ENCODE data around the gene SYT5.

GRCh38 chr19:55149078-55150003 lies 30.7 kb downstream of the SYT5 start, which contains the start of gene TNNT1:
- TF ChIP-seq, protein P1, sequence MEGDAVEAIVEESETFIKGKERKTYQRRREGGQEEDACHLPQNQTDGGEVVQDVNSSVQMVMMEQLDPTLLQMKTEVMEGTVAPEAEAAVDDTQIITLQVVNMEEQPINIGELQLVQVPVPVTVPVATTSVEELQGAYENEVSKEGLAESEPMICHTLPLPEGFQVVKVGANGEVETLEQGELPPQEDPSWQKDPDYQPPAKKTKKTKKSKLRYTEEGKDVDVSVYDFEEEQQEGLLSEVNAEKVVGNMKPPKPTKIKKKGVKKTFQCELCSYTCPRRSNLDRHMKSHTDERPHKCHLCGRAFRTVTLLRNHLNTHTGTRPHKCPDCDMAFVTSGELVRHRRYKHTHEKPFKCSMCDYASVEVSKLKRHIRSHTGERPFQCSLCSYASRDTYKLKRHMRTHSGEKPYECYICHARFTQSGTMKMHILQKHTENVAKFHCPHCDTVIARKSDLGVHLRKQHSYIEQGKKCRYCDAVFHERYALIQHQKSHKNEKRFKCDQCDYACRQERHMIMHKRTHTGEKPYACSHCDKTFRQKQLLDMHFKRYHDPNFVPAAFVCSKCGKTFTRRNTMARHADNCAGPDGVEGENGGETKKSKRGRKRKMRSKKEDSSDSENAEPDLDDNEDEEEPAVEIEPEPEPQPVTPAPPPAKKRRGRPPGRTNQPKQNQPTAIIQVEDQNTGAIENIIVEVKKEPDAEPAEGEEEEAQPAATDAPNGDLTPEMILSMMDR (IDR thresholded peaks at IDR 0.05) = no peak
- no peak for TF ChIP-seq ZFX (IDR thresholded peaks at IDR 0.05; ENCODE audit: borderline replicate concordance)

Data from 22Rv1 (cell line).